CD14-positive monocyte (primary cell): ENCODE measurements around the gene ST3GAL5. TPM values are rescaled to one million over a fixed set of nuclear protein-coding genes. Genes with fewer than 3 reads are reported as not detected.

ENCODE experiments used
- DNase-seq, 3 donors: peaks; one replicate each; pipeline ENCODE4 v3.0.0-alpha.2; 2011 to 2022
- H2AFZ ChIP-seq: 2 replicates; pipeline ENCODE4 v1.6.0; 2012; ENCODE audit warnings: mild to moderate bottlenecking, low read depth, low read length, inconsistent platforms; ENCODE audit not compliant: insufficient read depth, poor library complexity, severe bottlenecking
- H3K27ac ChIP-seq, 2 donors: 1 replicate in 1 of 2; 2 replicates in 1 of 2; pipeline ENCODE4 v1.5.1; 2012 to 2013; ENCODE audit warnings: low read length in 2 of 2, control low read depth in 1 of 2, inconsistent platforms in 1 of 2, low read depth in 1 of 2, mild to moderate bottlenecking in 1 of 2
- H3K27me3 ChIP-seq, 2 donors: one replicate each; pipeline versions ENCODE4 v1.6.0 to v1.6.1; 2011 to 2013; ENCODE audit warnings: low read length in 2 of 2; ENCODE audit not compliant: control insufficient read depth in 2 of 2, insufficient read depth in 2 of 2
- H3K36me3 ChIP-seq, 2 donors: replicated peaks in 1 of 2; 1 replicate in 1 of 2; 2 replicates in 1 of 2; pipeline versions ENCODE4 v1.5.1 to v1.6.1; 2012 to 2013; ENCODE audit warnings: low read length in 2 of 2, control low read depth in 1 of 2, inconsistent platforms in 1 of 2, mild to moderate bottlenecking in 1 of 2; ENCODE audit not compliant: insufficient read depth in 2 of 2, control insufficient read depth in 1 of 2
- H3K4me1 ChIP-seq, 2 donors: 1 replicate in 1 of 2; 2 replicates in 1 of 2; pipeline versions ENCODE4 v1.5.1 to v1.6.1; 2012 to 2013; ENCODE audit warnings: low read length in 2 of 2, control low read depth in 1 of 2, inconsistent platforms in 1 of 2, mild to moderate bottlenecking in 1 of 2, moderate library complexity in 1 of 2; ENCODE audit not compliant: insufficient read depth in 2 of 2, control insufficient read depth in 1 of 2
- H3K4me2 ChIP-seq: replicated peaks from 2 replicates; pipeline ENCODE3; 2012; ENCODE audit warnings: low read length, moderate library complexity, mild to moderate bottlenecking; ENCODE audit not compliant: poor library complexity, severe bottlenecking; ENCODE audit errors: extremely low read depth
- H3K4me3 ChIP-seq, 3 experiments: fragments of 200-600 bp in 1 of 3; sonication (generic) in 1 of 3; replicated peaks in 1 of 3; 1 replicate in 2 of 3; 2 replicates in 1 of 3; pipeline ENCODE4 v1.5.1; 2011 to 2013; ENCODE audit warnings: low read length in 3 of 3, mild to moderate bottlenecking in 3 of 3, control low read depth in 2 of 3, low read depth in 2 of 3, inconsistent platforms in 1 of 3, moderate library complexity in 1 of 3
- H3K79me2 ChIP-seq: 2 replicates; pipeline ENCODE4 v1.6.0; 2012; ENCODE audit warnings: mild to moderate bottlenecking, control low read depth, inconsistent platforms, low read length, moderate library complexity; ENCODE audit not compliant: insufficient read depth
- H3K9ac ChIP-seq: 2 replicates; pipeline ENCODE4 v1.6.0; 2017; ENCODE audit warnings: low read length, mild to moderate bottlenecking; ENCODE audit not compliant: insufficient read depth, poor library complexity, severe bottlenecking
- H3K9me3 ChIP-seq, 2 donors: replicated peaks in 1 of 2; 1 replicate in 1 of 2; 2 replicates in 1 of 2; pipeline versions ENCODE4 v1.5.1 to v1.6.1; 2012 to 2013; ENCODE audit warnings: low read length in 2 of 2, control low read depth in 1 of 2; ENCODE audit not compliant: control insufficient read depth in 1 of 2, insufficient read depth in 1 of 2
- H4K20me1 ChIP-seq: 2 replicates; pipeline ENCODE4 v1.6.0; 2012; ENCODE audit warnings: mild to moderate bottlenecking, low read length, control low read depth, moderate library complexity; ENCODE audit not compliant: insufficient read depth
- H3K27ac Mint-ChIP-seq, 7 donors: one replicate each; pipeline ENCODE4 v1.8.0; 2020; ENCODE audit warnings: mild to moderate bottlenecking in 7 of 7, mixed read lengths in 7 of 7, moderate library complexity in 6 of 7, inconsistent platforms in 2 of 7
- H3K27me3 Mint-ChIP-seq, 3 donors: one replicate each; pipeline ENCODE4 v1.8.0; 2021 to 2022; ENCODE audit warnings: low read depth in 3 of 3, mild to moderate bottlenecking in 3 of 3, mixed read lengths in 3 of 3, moderate library complexity in 3 of 3, inconsistent platforms in 1 of 3
- H3K36me3 Mint-ChIP-seq, 2 donors: one replicate each; pipeline ENCODE4 v1.8.0; 2020; ENCODE audit warnings: mixed read lengths in 2 of 2, inconsistent platforms in 1 of 2, mild to moderate bottlenecking in 1 of 2
- H3K4me1 Mint-ChIP-seq: one replicate; pipeline ENCODE4 v1.8.0; 2020; ENCODE audit warnings: mild to moderate bottlenecking, mixed read lengths
- H3K4me3 Mint-ChIP-seq, 2 donors: one replicate each; pipeline ENCODE4 v1.8.0; 2020; ENCODE audit warnings: mild to moderate bottlenecking in 2 of 2, mixed read lengths in 2 of 2, moderate library complexity in 1 of 2
- H3K9me3 Mint-ChIP-seq, 7 donors: one replicate each; pipeline ENCODE4 v1.8.0; 2020 to 2022; ENCODE audit warnings: mixed read lengths in 7 of 7, mild to moderate bottlenecking in 6 of 7, moderate library complexity in 6 of 7, inconsistent platforms in 2 of 7
- WGBS: methylation state at CpG from one replicate; pipeline ENCODE4 v1.1.5; 2013; ENCODE audit warnings: missing lambda C conversion rate; ENCODE audit not compliant: insufficient coverage; 5-methylcytosine and 5-hydroxymethylcytosine counted together
- intact Hi-C, 2 donors: fragments of 100-400 bp; cut with micrococcal nuclease; formaldehyde crosslinking; loops; one replicate each; pipeline versions ENCODE4 v1.15.0 to v1.15.1; 2023
- polyA plus RNA-seq, 3 donors: library from polyadenylated mRNA; depleted of rRNA in 1 of 3; unstranded in 2 of 3; stranded (reverse) in 1 of 3; fragments of 300-500 nt in 2 of 3; fragments of >200 nt in 1 of 3; fragmentation: Illumina TruSeq in 2 of 3; gene quantifications; 1 replicate in 2 of 3; 2 replicates in 1 of 3; pipeline ENCODE4 v1.2.3, GENCODE V29; 2012 to 2021
- TF ChIP-seq, protein P1 (sequence below): fragments of 200-600 bp; IDR thresholded peaks from one replicate; pipeline ENCODE4 v1.8.0; 2022; ENCODE audit warnings: antibody characterized with exemption, mild to moderate bottlenecking

The ST3GAL5 gene
- polyA plus RNA-seq, 3 donors: 14.0 to 51.2 (median 19.5) TPM

DNA sequence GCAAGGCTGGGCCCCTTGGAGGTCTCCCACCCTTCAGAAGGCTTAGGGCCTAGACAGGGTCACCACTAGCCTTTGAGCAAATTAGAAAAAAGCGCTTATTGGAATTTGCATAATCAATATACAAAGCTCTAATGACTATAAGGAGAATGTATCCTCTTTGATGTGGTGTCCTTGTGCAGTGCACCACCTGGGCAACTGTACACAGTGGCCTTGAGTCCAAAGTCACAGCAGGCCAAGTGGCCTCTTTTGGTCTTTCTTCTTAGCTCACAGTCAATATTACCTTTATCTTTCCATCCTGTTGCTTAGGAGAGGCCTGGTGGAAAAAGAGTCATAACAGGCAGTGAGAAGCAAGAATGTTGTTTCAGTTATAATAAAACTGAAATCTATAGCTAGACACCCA lies 19.7 kb upstream of the ST3GAL5 start:
- Mint-ChIP-seq H3K27ac (no peak overlapping the region), H3K9me3 (peaks cover 0 to 5% (median 0%) of the 10 kb centered on the region in 7 donors), H3K4me1 (peaks cover 11% of the 10 kb centered on the region), H3K36me3 (peaks cover 11 to 17% of the 10 kb centered on the region in 2 donors), H3K4me3 (no peak overlapping the region), H3K27me3 (peaks cover 3 to 7% (median 6%) of the 10 kb centered on the region in 3 donors)
- Histone ChIP-seq H4K20me1 (no peaks in the 10 kb centered on the region), H3K27ac (no peak overlapping the region), H3K27me3 (no peaks in the 10 kb centered on the region), H3K9ac (no peak overlapping the region), H3K9me3 (no peaks in the 10 kb centered on the region), H3K4me3 (no peak overlapping the region), H3K79me2 (no peaks in the 10 kb centered on the region), H3K36me3 (peaks cover 0 to 5% of the 10 kb centered on the region in 2 donors), H3K4me1 (peaks cover 7 to 10% of the 10 kb centered on the region in 2 donors), H2AFZ (no peak overlapping the region), H3K4me2 (no peak overlapping the region)
- TF ChIP-seq, protein P1, sequence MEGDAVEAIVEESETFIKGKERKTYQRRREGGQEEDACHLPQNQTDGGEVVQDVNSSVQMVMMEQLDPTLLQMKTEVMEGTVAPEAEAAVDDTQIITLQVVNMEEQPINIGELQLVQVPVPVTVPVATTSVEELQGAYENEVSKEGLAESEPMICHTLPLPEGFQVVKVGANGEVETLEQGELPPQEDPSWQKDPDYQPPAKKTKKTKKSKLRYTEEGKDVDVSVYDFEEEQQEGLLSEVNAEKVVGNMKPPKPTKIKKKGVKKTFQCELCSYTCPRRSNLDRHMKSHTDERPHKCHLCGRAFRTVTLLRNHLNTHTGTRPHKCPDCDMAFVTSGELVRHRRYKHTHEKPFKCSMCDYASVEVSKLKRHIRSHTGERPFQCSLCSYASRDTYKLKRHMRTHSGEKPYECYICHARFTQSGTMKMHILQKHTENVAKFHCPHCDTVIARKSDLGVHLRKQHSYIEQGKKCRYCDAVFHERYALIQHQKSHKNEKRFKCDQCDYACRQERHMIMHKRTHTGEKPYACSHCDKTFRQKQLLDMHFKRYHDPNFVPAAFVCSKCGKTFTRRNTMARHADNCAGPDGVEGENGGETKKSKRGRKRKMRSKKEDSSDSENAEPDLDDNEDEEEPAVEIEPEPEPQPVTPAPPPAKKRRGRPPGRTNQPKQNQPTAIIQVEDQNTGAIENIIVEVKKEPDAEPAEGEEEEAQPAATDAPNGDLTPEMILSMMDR: no peak
- intact Hi-C loops: no loop called here
- WGBS: no CpG with 5 or more reads among the region's 1 CpG
- no peak for DNase-seq

DNA sequence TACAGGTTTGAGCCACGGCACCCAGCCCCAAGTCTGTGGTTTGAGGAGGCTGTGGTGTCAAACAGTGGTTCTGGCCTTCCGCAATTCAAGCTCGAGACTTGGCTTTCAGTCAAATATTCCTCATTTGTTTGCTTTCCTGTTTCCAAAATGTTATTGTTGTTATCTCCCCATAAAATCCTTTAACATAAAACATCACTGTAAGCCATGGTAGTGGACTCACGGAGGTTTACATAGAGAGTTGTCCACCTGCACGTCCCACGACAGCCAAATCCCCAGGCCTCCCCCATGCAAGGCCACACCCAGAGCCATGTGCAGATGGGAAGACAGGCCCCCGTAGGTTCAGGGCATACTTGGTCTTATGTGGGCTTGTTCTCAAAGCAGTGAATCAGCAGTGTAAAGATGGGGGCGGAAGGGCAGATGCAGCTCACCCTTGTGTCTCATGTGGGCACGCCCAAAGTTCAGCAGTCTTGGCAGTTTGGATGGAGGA lies 18.9 kb upstream of the ST3GAL5 start:
- Mint-ChIP-seq H3K4me1 (peaks cover 11% of the 10 kb centered on the region), H3K27ac (peak overlapping the region in 3 of 7 donors; percentile 1 to 33 (median 7)), H3K27me3 (peaks cover 3 to 7% (median 6%) of the 10 kb centered on the region in 3 donors), H3K4me3 (no peak overlapping the region), H3K9me3 (peaks cover 0 to 5% (median 0%) of the 10 kb centered on the region in 7 donors), H3K36me3 (peaks cover 11 to 18% of the 10 kb centered on the region in 2 donors)
- Histone ChIP-seq H3K36me3 (peaks cover 0 to 5% of the 10 kb centered on the region in 2 donors), H3K27ac (no peak overlapping the region), H3K4me1 (peaks cover 7 to 10% of the 10 kb centered on the region in 2 donors), H3K4me3 (no peak overlapping the region), H2AFZ (no peak overlapping the region), H3K27me3 (no peaks in the 10 kb centered on the region), H3K79me2 (no peaks in the 10 kb centered on the region), H3K4me2 (no peak overlapping the region), H3K9me3 (no peaks in the 10 kb centered on the region), H3K9ac (no peak overlapping the region), H4K20me1 (no peaks in the 10 kb centered on the region)
- intact Hi-C loops: no loop called here
- 40% methylated on average over 4 of the region's 9 CpGs for WGBS
- TF ChIP-seq, protein P1: no peak
- DNase-seq: no peak
